HepG2 (cell line): Measurements from ENCODE around the gene SLC13A3. TPM values are rescaled to one million over a fixed set of nuclear protein-coding genes. Genes with fewer than 3 reads are reported as not detected.

Experiments used
- ATAC-seq: fragments of 200-7000 bp; cut with Tn5 transposase; 3 replicates; pipeline ENCODE4 v1.9.1; 2020; ENCODE audit warnings: mild to moderate bottlenecking, moderate library complexity
- BruUV-seq: library from RNA; stranded (reverse); fragments of 400-500 nt; replicated peaks from 2 replicates; lab custom pipeline; 2021; lab: Mats Ljungman, UMichigan
- CTCF ChIA-PET: fragments of 300-600 bp; formaldehyde crosslinking; extraction: SDS; loops from one replicate; lab custom pipeline; 2021; ENCODE audit warnings: low total read pairs, inconsistent platforms, low intra/inter-chr PET ratio; lab: Yijun Ruan, JAX
- POLR2A ChIA-PET: fragments of 350-600 bp; sonication (Branson Sonifier 250); formaldehyde crosslinking; loops from one replicate; lab custom pipeline; 2020; ENCODE audit warnings: antibody characterized with exemption, inconsistent platforms; lab: Yijun Ruan, JAX
- DNase-seq: peaks from one replicate; pipeline ENCODE4 v3.0.0-alpha.2; 2015; ENCODE audit warnings: low spot score
- FAIRE-seq: peaks from 3 replicates; lab custom pipeline; 2011; peaks lifted over from hg19 to GRCh38; lab: Jason Lieb, UNC
- H2AFZ ChIP-seq: one replicate; pipeline ENCODE4 v1.6.1; 2011; ENCODE audit warnings: low read length, inconsistent platforms
- H3K27ac ChIP-seq: fragments of 300-600 bp; 3 replicates; pipeline ENCODE4 v1.8.0; 2011; ENCODE audit warnings: mixed run types, mild to moderate bottlenecking, mixed read lengths, low read length, inconsistent platforms; ENCODE audit not compliant: insufficient read depth; ENCODE audit errors: extremely low read length
- H3K27me3 ChIP-seq, 2 experiments: fragments of 200-600 bp in 1 of 2; 2 replicates in 1 of 2; 3 replicates in 1 of 2; pipeline versions ENCODE4 v1.6.0 to v1.8.0; 2011; ENCODE audit warnings: low read length in 2 of 2, mild to moderate bottlenecking in 2 of 2, moderate library complexity in 2 of 2, inconsistent platforms in 1 of 2; ENCODE audit not compliant: insufficient read depth in 2 of 2, control insufficient read depth in 1 of 2
- H3K36me3 ChIP-seq, 2 experiments: fragments of 200-600 bp in 1 of 2; replicated peaks in 1 of 2; 2 replicates in 1 of 2; 3 replicates in 1 of 2; pipeline versions ENCODE4 v1.5.1 to v1.8.0; 2011; ENCODE audit warnings: low read length in 2 of 2, inconsistent platforms in 1 of 2; ENCODE audit not compliant: insufficient read depth in 2 of 2, control insufficient read depth in 1 of 2
- H3K4me1 ChIP-seq: 2 replicates; pipeline ENCODE4 v1.5.1; 2012; ENCODE audit warnings: low read length, inconsistent platforms; ENCODE audit not compliant: insufficient read depth
- H3K4me2 ChIP-seq: 2 replicates; pipeline ENCODE4 v1.6.0; 2011; ENCODE audit warnings: low read depth, low read length, inconsistent platforms
- H3K4me3 ChIP-seq, 3 experiments: fragments of 200-600 bp in 1 of 3; sonication (generic), shearing (Covaris generic) in 1 of 3; replicated peaks in 1 of 3; 2 replicates each; pipeline ENCODE4 v1.5.1; 2011 to 2016; ENCODE audit warnings: low read length in 3 of 3, inconsistent platforms in 2 of 3, low read depth in 2 of 3, mild to moderate bottlenecking in 2 of 3, control low read depth in 1 of 3, mixed read lengths in 1 of 3; ENCODE audit not compliant: insufficient read depth in 1 of 3
- H3K79me2 ChIP-seq: one replicate; pipeline ENCODE4 v1.6.1; 2011; ENCODE audit warnings: low read length, inconsistent platforms; ENCODE audit not compliant: insufficient read depth
- H3K9ac ChIP-seq: 2 replicates; pipeline ENCODE4 v1.6.0; 2011; ENCODE audit warnings: mild to moderate bottlenecking, low read depth, low read length, inconsistent platforms; ENCODE audit not compliant: insufficient read depth
- H3K9me3 ChIP-seq: 2 replicates; pipeline ENCODE4 v1.5.1; 2012; ENCODE audit warnings: mild to moderate bottlenecking, low read length
- H4K20me1 ChIP-seq: 2 replicates; pipeline ENCODE4 v1.6.0; 2011; ENCODE audit warnings: inconsistent platforms, mild to moderate bottlenecking, low read length, moderate library complexity; ENCODE audit not compliant: insufficient read depth
- ARID5B ChIP-seq: IDR thresholded peaks from 2 replicates; pipeline ENCODE4 v1.4.0; 2020; ENCODE audit warnings: mild to moderate bottlenecking, missing genetic modification reagents
- CTCF ChIP-seq: sonication (generic); formaldehyde crosslinking; IDR thresholded peaks from 2 replicates; pipeline ENCODE4 v1.5.0; 2020; ENCODE audit warnings: mild to moderate bottlenecking, missing genetic modification reagents, moderate library complexity
- ERF ChIP-seq: IDR thresholded peaks from 2 replicates; pipeline ENCODE4 v1.6.1; 2018; ENCODE audit warnings: missing biosample characterization, missing genetic modification reagents
- FOXA1 ChIP-seq, 2 experiments: fragments of 450-650 bp in 1 of 2; sonication (generic) in 1 of 2; formaldehyde crosslinking in 1 of 2; IDR thresholded peaks; 2 replicates each; pipeline versions ENCODE4 v1.4.0 to v1.6.1; 2016 to 2020; ENCODE audit warnings: missing genetic modification reagents in 1 of 2
- HOMEZ ChIP-seq: IDR thresholded peaks from 2 replicates; pipeline ENCODE4 v1.6.1; 2016; ENCODE audit warnings: low read depth
- KMT2B ChIP-seq: IDR thresholded peaks from 2 replicates; pipeline ENCODE4 v1.6.1; 2016; ENCODE audit warnings: missing genetic modification reagents, missing compliant biosample characterization
- PAX8 ChIP-seq: sonication (generic); formaldehyde crosslinking; IDR thresholded peaks from 2 replicates; pipeline ENCODE4 v1.8.0; 2022; ENCODE audit warnings: mild to moderate bottlenecking, missing genetic modification reagents, borderline replicate concordance
- PCBP1 ChIP-seq: fragments of 200-400 bp; formaldehyde crosslinking; IDR thresholded peaks from 2 replicates; pipeline ENCODE4 v1.6.1; 2017; ENCODE audit warnings: mild to moderate bottlenecking, low read depth, low read length, borderline replicate concordance
- RFXAP ChIP-seq: sonication (generic); formaldehyde crosslinking; IDR thresholded peaks from 2 replicates; pipeline ENCODE4 v1.4.0; 2020; ENCODE audit warnings: missing genetic modification reagents, borderline replicate concordance
- SMAD3 ChIP-seq: sonication (generic); formaldehyde crosslinking; IDR thresholded peaks from 2 replicates; pipeline ENCODE4 v1.4.0; 2020; ENCODE audit warnings: missing genetic modification reagents
- ZNF12 ChIP-seq: sonication (generic); formaldehyde crosslinking; IDR thresholded peaks from 2 replicates; pipeline ENCODE4 v1.5.0; 2020; ENCODE audit warnings: missing genetic modification reagents
- ZNF484 ChIP-seq: sonication (generic); formaldehyde crosslinking; IDR thresholded peaks from 2 replicates; pipeline ENCODE4 v1.5.1; 2020; ENCODE audit warnings: mild to moderate bottlenecking, low read depth, missing genetic modification reagents, borderline replicate concordance
- ZNF615 ChIP-seq: sonication (generic); formaldehyde crosslinking; IDR thresholded peaks from 2 replicates; pipeline ENCODE4 v1.5.0; 2020; ENCODE audit warnings: mild to moderate bottlenecking, missing genetic modification reagents, borderline replicate concordance
- ZNF672 ChIP-seq: sonication (generic); formaldehyde crosslinking; IDR thresholded peaks from 2 replicates; pipeline ENCODE4 v1.8.1; 2022; ENCODE audit warnings: missing genetic modification reagents
- ZNF773 ChIP-seq: sonication (generic); formaldehyde crosslinking; IDR thresholded peaks from 2 replicates; pipeline ENCODE4 v1.4.0; 2020; ENCODE audit warnings: missing genetic modification reagents, borderline replicate concordance
- WGBS: methylation state at CpG from one replicate; pipeline ENCODE4 v1.1.6; 2017; ENCODE audit warnings: low lambda C conversion rate; 5-methylcytosine and 5-hydroxymethylcytosine counted together
- in situ Hi-C: cut with HindIII; loops from 2 replicates; pipeline ENCODE4 v1.10.0; 2017; ENCODE audit warnings: low pct_unique_long_range_greater_than_20kb; ENCODE audit not compliant: extremely low pct_ligation_motif_present
- intact Hi-C: fragments of 100-400 bp; cut with micrococcal nuclease; formaldehyde crosslinking; loops from one replicate; pipeline ENCODE4 v1.10.0; 2022; ENCODE audit not compliant: unreplicated experiment
- polyA plus RNA-seq, 8 experiments: library from polyadenylated mRNA; depleted of rRNA in 3 of 8; stranded (reverse) in 7 of 8; unstranded in 1 of 8; fragments of >200 nt; fragmentation: Illumina TruSeq in 4 of 8; extraction: Trizol in 4 of 8; gene quantifications; 2 replicates each; pipeline versions ENCODE4 v1.2.1 to v1.2.3, GENCODE V29; 2011 to 2016; ENCODE audit warnings: low read depth in 4 of 8, missing spikeins in 1 of 8, mixed read lengths in 1 of 8; ENCODE audit not compliant: insufficient read depth in 1 of 8
- total RNA-seq, 5 experiments: library from RNA; depleted of rRNA; stranded (reverse); fragments of >200 nt; fragmentation: Illumina TruSeq; extraction: Trizol; gene quantifications; 2 replicates each; pipeline ENCODE4 v1.2.3, GENCODE V29; 2016; ENCODE audit warnings: low read depth in 1 of 5

Gene SLC13A3
- total and polyA plus RNA-seq, 2 of the 13 experiments (the other 11 are each of a cell fraction or from before 2014, with no cell fraction given): 66.5 to 76.0 TPM

GRCh38 chr20:46558511-46558959 is 92.7 kb downstream of the SLC13A3 start:
- in situ Hi-C loops: no loop called here
- FAIRE-seq (peak; percentile 52), DNase-seq (peak; percentile 73), ATAC-seq (peak; percentile 56)
- Histone ChIP-seq H4K20me1 (no peaks in the 10 kb centered on the region), H3K9me3 (no peaks in the 10 kb centered on the region), H3K9ac (no peak overlapping the region), H3K4me3 (no peak overlapping the region), H3K4me1 (peaks cover 70% of the 10 kb centered on the region), H3K4me2 (peak overlapping the region; percentile 29), H3K36me3 (no peaks in the 10 kb centered on the region; a peak in 1 of 5 replicates), H2AFZ (no peak overlapping the region), H3K27me3 (no peaks in the 10 kb centered on the region), H3K79me2 (no peaks in the 10 kb centered on the region), H3K27ac (no peak overlapping the region)
- 40% methylated on average over 5 of the region's 5 CpGs for WGBS
- TSS peak; percentile 41 for BruUV-seq
- CTCF ChIA-PET: interaction anchor here (0.5 to 3.4 kb wide), 2 partner anchors 40 to 123 kb away, joined by 3 to 19 read pairs; no protein-coding TSS in a partner anchor
- POLR2A ChIA-PET: interaction anchor here (1.0 to 2.1 kb wide), 7 partner anchors 10 to 131 kb away, joined by 3 to 10 read pairs (median 4); partner anchors contain the start of gene TP53RK
- intact Hi-C loops: loop anchor here (2.0 to 5.0 kb wide), 2 partner anchors 36 to 122 kb away; no protein-coding TSS in a partner anchor
- 0 out of 2 replicates have a peak, but pooled peaks have one; percentile 2 for TF ChIP-seq CTCF
- 0 out of 2 replicates have a peak, but pooled peaks have one; percentile 49 for TF ChIP-seq ZNF615
- peak; percentile 60; the same call in 1 of the 2 replicates for TF ChIP-seq ARID5B
- TF ChIP-seq ZNF773 (CRISPR knock-in tag): no peak
- no peak for TF ChIP-seq ZNF484 (CRISPR knock-in tag)
- TF ChIP-seq ERF: peak; percentile 52; the same call in 1 of the 2 replicates
- TF ChIP-seq ZNF12: 0 out of 2 replicates have a peak, but pooled peaks have one; percentile 30
- TF ChIP-seq ZNF672: no peak
- no peak for TF ChIP-seq RFXAP (CRISPR knock-in tag)
- no peak for TF ChIP-seq PCBP1
- TF ChIP-seq SMAD3: peak; percentile 40; the same call in 1 of the 2 replicates
- no peak for TF ChIP-seq FOXA1 (IDR thresholded peaks at IDR 0.05)
- peak; percentile 79 for TF ChIP-seq FOXA1 (CRISPR knock-in tag; IDR thresholded peaks at IDR 0.05)
- TF ChIP-seq PAX8 (CRISPR knock-in tag): no peak
- no peak; the same call in 1 of the 2 replicates for TF ChIP-seq HOMEZ
- TF ChIP-seq KMT2B: no peak
